Activated CD4-positive, alpha-beta T cell treated with anti-CD3 and anti-CD28 coated beads, Interleukin-2, amount 10 ng/mL, durations not matched to agents 7 days and 5 days (primary cell): ENCODE measurements around the gene SGPL1. TPM values are rescaled to one million over a fixed set of nuclear protein-coding genes. Genes with fewer than 3 reads are reported as not detected.

Experiments
- CTCF ChIA-PET: fragments of 350-600 bp; sonication (Branson Sonifier 250); formaldehyde crosslinking; loops from one replicate; lab custom pipeline; 2021; ENCODE audit warnings: antibody characterized with exemption; lab: Charles Lee
- POLR2A ChIA-PET: fragments of 350-600 bp; sonication (Branson Sonifier 250); formaldehyde crosslinking; loops from one replicate; lab custom pipeline; 2021; ENCODE audit warnings: antibody characterized with exemption; lab: Charles Lee
- DNase-seq: peaks from one replicate; pipeline ENCODE4 v3.0.0-alpha.2; 2020
- H3K27ac Mint-ChIP-seq: one replicate; pipeline ENCODE4 v1.8.0; 2021; ENCODE audit warnings: mild to moderate bottlenecking, moderate library complexity, mixed read lengths
- H3K27me3 Mint-ChIP-seq: one replicate; pipeline ENCODE4 v1.8.0; 2021; ENCODE audit warnings: mixed read lengths
- H3K36me3 Mint-ChIP-seq: one replicate; pipeline ENCODE4 v1.8.0; 2021; ENCODE audit warnings: low read depth, mixed read lengths
- H3K4me1 Mint-ChIP-seq: one replicate; pipeline ENCODE4 v1.8.0; 2021; ENCODE audit warnings: mixed read lengths
- H3K4me3 Mint-ChIP-seq: one replicate; pipeline ENCODE4 v1.8.0; 2021; ENCODE audit warnings: mild to moderate bottlenecking, moderate library complexity, mixed read lengths
- H3K9me3 Mint-ChIP-seq: one replicate; pipeline ENCODE4 v1.8.0; 2021; ENCODE audit warnings: mixed read lengths
- total RNA-seq, 2 experiments: library from RNA; stranded (reverse); gene quantifications; one replicate each; pipeline ENCODE4 v1.2.3, GENCODE V29; 2021

The SGPL1 gene
- total RNA-seq, 2 experiments from 2014 or later = 19.7 to 22.3 TPM

GRCh38 chr10:70885931-70886903, 70.5 kb downstream of the SGPL1 start:
- Mint-ChIP-seq H3K27me3 (no peaks in the 10 kb centered on the region), H3K36me3 (peaks cover 7% of the 10 kb centered on the region), H3K9me3 (no peaks in the 10 kb centered on the region), H3K4me1 (peaks cover 12% of the 10 kb centered on the region), H3K4me3 (peak overlapping the region; percentile 79), H3K27ac (no peak overlapping the region)
- CTCF ChIA-PET = interaction anchor here (0.6 to 1.6 kb wide), 5 partner anchors 13 to 485 kb away, joined by 3 to 8 read pairs (median 4); partner anchors contain the start of gene SGPL1
- POLR2A ChIA-PET = no interaction called here
- no peak for DNase-seq

GRCh38 chr10:70886921-70887665, 71.3 kb downstream of the SGPL1 start:
- ChIA-PET CTCF (interaction anchor here (0.6 to 1.6 kb wide), 7 partner anchors 10 to 338 kb away, joined by 3 to 8 read pairs (median 4); partner anchors contain the start of gene SGPL1), POLR2A (no interaction called here)
- Mint-ChIP-seq H3K27me3 (no peaks in the 10 kb centered on the region), H3K4me3 (peak overlapping the region; percentile 79), H3K27ac (peak overlapping the region; percentile 85), H3K4me1 (peaks cover 12% of the 10 kb centered on the region), H3K9me3 (no peaks in the 10 kb centered on the region), H3K36me3 (peaks cover 7% of the 10 kb centered on the region)
- no peak for DNase-seq

GRCh38 chr10:70887804-70888800, 72.4 kb downstream of the SGPL1 start, which contains the start of gene PCBD1:
Gene PCBD1, minus strand, starts transcription at chr10:70888565. Its CDS starts 32 bp downstream, at chr10:70888533.
- ChIA-PET POLR2A (no interaction called here), CTCF (interaction anchor here (1.0 to 1.6 kb wide), 4 partner anchors 11 to 142 kb away, joined by 3 to 6 read pairs (median 4); no protein-coding TSS in a partner anchor)
- Mint-ChIP-seq H3K9me3 (no peaks in the 10 kb centered on the region), H3K27me3 (no peaks in the 10 kb centered on the region), H3K27ac (peak within 1 kb of the TSS; percentile 86), H3K36me3 (peaks cover 7% of the 10 kb centered on the region), H3K4me3 (peak within 1 kb of the TSS; percentile 79), H3K4me1 (peaks cover 18% of the 10 kb centered on the region)
- DNase-seq = peak; percentile 76

GRCh38 chr10:70889291-70889690, 73.5 kb downstream of the SGPL1 start:
- H3K27ac Mint-ChIP-seq = peak overlapping the region; percentile 86
- ChIA-PET CTCF (no interaction called here), POLR2A (no interaction called here)
- H3K4me1 Mint-ChIP-seq = peaks cover 20% of the 10 kb centered on the region
- H3K4me3 Mint-ChIP-seq = peak overlapping the region; percentile 79
- H3K36me3 Mint-ChIP-seq = peaks cover 5% of the 10 kb centered on the region
- no peaks in the 10 kb centered on the region for H3K27me3 Mint-ChIP-seq
- DNase-seq = no peak
- no peaks in the 10 kb centered on the region for H3K9me3 Mint-ChIP-seq

- ChIA-PET CTCF (interaction anchor here (0.6 to 1.0 kb wide), 3 partner anchors 11 to 318 kb away, joined by 3 read pairs; no protein-coding TSS in a partner anchor), POLR2A (no interaction called here)
- Mint-ChIP-seq H3K9me3 (no peaks in the 10 kb centered on the region), H3K27ac (no peak overlapping the region), H3K4me1 (peaks cover 20% of the 10 kb centered on the region), H3K27me3 (no peaks in the 10 kb centered on the region), H3K4me3 (no peak overlapping the region), H3K36me3 (no peaks in the 10 kb centered on the region)
- no peak for DNase-seq
Observed at GRCh38 chr10:70890917-70891431, 75.2 kb downstream of the SGPL1 start.

- H3K27ac Mint-ChIP-seq = no peak overlapping the region
- H3K36me3 Mint-ChIP-seq = no peaks in the 10 kb centered on the region
- CTCF ChIA-PET = interaction anchor here (0.6 to 1.0 kb wide), 2 partner anchors 12 to 291 kb away, joined by 3 read pairs; no protein-coding TSS in a partner anchor
- no peaks in the 10 kb centered on the region for H3K27me3 Mint-ChIP-seq
- H3K4me3 Mint-ChIP-seq = no peak overlapping the region
- peaks cover 20% of the 10 kb centered on the region for H3K4me1 Mint-ChIP-seq
- DNase-seq = no peak
- POLR2A ChIA-PET = no interaction called here
- no peaks in the 10 kb centered on the region for H3K9me3 Mint-ChIP-seq
Observed at GRCh38 chr10:70891627-70892026, 75.9 kb downstream of the SGPL1 start.

- peaks cover 17% of the 10 kb centered on the region for H3K4me1 Mint-ChIP-seq
- H3K9me3 Mint-ChIP-seq = no peaks in the 10 kb centered on the region
- H3K27me3 Mint-ChIP-seq = no peaks in the 10 kb centered on the region
- no peaks in the 10 kb centered on the region for H3K36me3 Mint-ChIP-seq
- ChIA-PET CTCF (interaction anchor here (0.8 kb wide), 1 partner anchor 31 kb away, joined by 3 read pairs; no protein-coding TSS in a partner anchor), POLR2A (no interaction called here)
- no peak overlapping the region for H3K4me3 Mint-ChIP-seq
- H3K27ac Mint-ChIP-seq = no peak overlapping the region
- no peak for DNase-seq
Observed at GRCh38 chr10:70892631-70893030, 76.9 kb downstream of the SGPL1 start.

- CTCF ChIA-PET = no interaction called here
- Mint-ChIP-seq H3K4me3 (no peak overlapping the region), H3K4me1 (peaks cover 17% of the 10 kb centered on the region), H3K36me3 (no peaks in the 10 kb centered on the region), H3K9me3 (no peaks in the 10 kb centered on the region), H3K27ac (no peak overlapping the region), H3K27me3 (no peaks in the 10 kb centered on the region)
- POLR2A ChIA-PET = no interaction called here
- DNase-seq = peak; percentile 12
Observed at GRCh38 chr10:70893227-70894006, 77.7 kb downstream of the SGPL1 start.

GRCh38 chr10:70894416-70894815, 78.7 kb downstream of the SGPL1 start:
- Mint-ChIP-seq H3K27ac (no peak overlapping the region), H3K27me3 (no peaks in the 10 kb centered on the region), H3K4me3 (no peak overlapping the region), H3K9me3 (no peaks in the 10 kb centered on the region), H3K36me3 (no peaks in the 10 kb centered on the region), H3K4me1 (peaks cover 8% of the 10 kb centered on the region)
- ChIA-PET POLR2A (no interaction called here), CTCF (no interaction called here)
- no peak for DNase-seq

GRCh38 chr10:70896551-70896950, 80.8 kb downstream of the SGPL1 start:
- no peak for DNase-seq
- ChIA-PET POLR2A (no interaction called here), CTCF (interaction anchor here (0.7 kb wide), 1 partner anchor 12 kb away, joined by 3 read pairs; no protein-coding TSS in a partner anchor)
- Mint-ChIP-seq H3K36me3 (no peaks in the 10 kb centered on the region), H3K4me3 (no peak overlapping the region), H3K9me3 (no peaks in the 10 kb centered on the region), H3K27me3 (no peaks in the 10 kb centered on the region), H3K27ac (no peak overlapping the region), H3K4me1 (peaks cover 8% of the 10 kb centered on the region)

- H3K36me3 Mint-ChIP-seq = no peaks in the 10 kb centered on the region
Observed at GRCh38 chr10:70898687-70899086, 82.9 kb downstream of the SGPL1 start.

More at GRCh38 chr10:70898687-70899086, 82.9 kb downstream of the SGPL1 start:
- ChIA-PET POLR2A (no interaction called here), CTCF (interaction anchor here (0.6 to 2.1 kb wide), 3 partner anchors 12 to 37 kb away, joined by 3 to 4 read pairs (median 3); no protein-coding TSS in a partner anchor)
- Mint-ChIP-seq H3K27ac (no peak overlapping the region), H3K9me3 (no peaks in the 10 kb centered on the region), H3K4me3 (no peak overlapping the region), H3K4me1 (no peaks in the 10 kb centered on the region), H3K27me3 (no peaks in the 10 kb centered on the region)
- no peak for DNase-seq
